CD14-positive monocyte (primary cell): ENCODE data around the gene ADAM8. TPM values are rescaled to one million over a fixed set of nuclear protein-coding genes. Genes with fewer than 3 reads are reported as not detected.

Source experiments
- DNase-seq, 3 donors: peaks; one replicate each; pipeline ENCODE4 v3.0.0-alpha.2; 2011 to 2022
- H2AFZ ChIP-seq: 2 replicates; pipeline ENCODE4 v1.6.0; 2012; ENCODE audit warnings: mild to moderate bottlenecking, low read depth, low read length, inconsistent platforms; ENCODE audit not compliant: insufficient read depth, poor library complexity, severe bottlenecking
- H3K27ac ChIP-seq, 2 donors: 1 replicate in 1 of 2; 2 replicates in 1 of 2; pipeline ENCODE4 v1.5.1; 2012 to 2013; ENCODE audit warnings: low read length in 2 of 2, control low read depth in 1 of 2, inconsistent platforms in 1 of 2, low read depth in 1 of 2, mild to moderate bottlenecking in 1 of 2
- H3K27me3 ChIP-seq, 2 donors: one replicate each; pipeline versions ENCODE4 v1.6.0 to v1.6.1; 2011 to 2013; ENCODE audit warnings: low read length in 2 of 2; ENCODE audit not compliant: control insufficient read depth in 2 of 2, insufficient read depth in 2 of 2
- H3K36me3 ChIP-seq, 2 donors: replicated peaks in 1 of 2; 1 replicate in 1 of 2; 2 replicates in 1 of 2; pipeline versions ENCODE4 v1.5.1 to v1.6.1; 2012 to 2013; ENCODE audit warnings: low read length in 2 of 2, control low read depth in 1 of 2, inconsistent platforms in 1 of 2, mild to moderate bottlenecking in 1 of 2; ENCODE audit not compliant: insufficient read depth in 2 of 2, control insufficient read depth in 1 of 2
- H3K4me1 ChIP-seq, 2 donors: 1 replicate in 1 of 2; 2 replicates in 1 of 2; pipeline versions ENCODE4 v1.5.1 to v1.6.1; 2012 to 2013; ENCODE audit warnings: low read length in 2 of 2, control low read depth in 1 of 2, inconsistent platforms in 1 of 2, mild to moderate bottlenecking in 1 of 2, moderate library complexity in 1 of 2; ENCODE audit not compliant: insufficient read depth in 2 of 2, control insufficient read depth in 1 of 2
- H3K4me2 ChIP-seq: replicated peaks from 2 replicates; pipeline ENCODE3; 2012; ENCODE audit warnings: low read length, moderate library complexity, mild to moderate bottlenecking; ENCODE audit not compliant: poor library complexity, severe bottlenecking; ENCODE audit errors: extremely low read depth
- H3K4me3 ChIP-seq, 3 experiments: fragments of 200-600 bp in 1 of 3; sonication (generic) in 1 of 3; replicated peaks in 1 of 3; 1 replicate in 2 of 3; 2 replicates in 1 of 3; pipeline ENCODE4 v1.5.1; 2011 to 2013; ENCODE audit warnings: low read length in 3 of 3, mild to moderate bottlenecking in 3 of 3, control low read depth in 2 of 3, low read depth in 2 of 3, inconsistent platforms in 1 of 3, moderate library complexity in 1 of 3
- H3K79me2 ChIP-seq: 2 replicates; pipeline ENCODE4 v1.6.0; 2012; ENCODE audit warnings: mild to moderate bottlenecking, control low read depth, inconsistent platforms, low read length, moderate library complexity; ENCODE audit not compliant: insufficient read depth
- H3K9ac ChIP-seq: 2 replicates; pipeline ENCODE4 v1.6.0; 2017; ENCODE audit warnings: low read length, mild to moderate bottlenecking; ENCODE audit not compliant: insufficient read depth, poor library complexity, severe bottlenecking
- H3K9me3 ChIP-seq, 2 donors: replicated peaks in 1 of 2; 1 replicate in 1 of 2; 2 replicates in 1 of 2; pipeline versions ENCODE4 v1.5.1 to v1.6.1; 2012 to 2013; ENCODE audit warnings: low read length in 2 of 2, control low read depth in 1 of 2; ENCODE audit not compliant: control insufficient read depth in 1 of 2, insufficient read depth in 1 of 2
- H4K20me1 ChIP-seq: 2 replicates; pipeline ENCODE4 v1.6.0; 2012; ENCODE audit warnings: mild to moderate bottlenecking, low read length, control low read depth, moderate library complexity; ENCODE audit not compliant: insufficient read depth
- H3K27ac Mint-ChIP-seq, 7 donors: one replicate each; pipeline ENCODE4 v1.8.0; 2020; ENCODE audit warnings: mild to moderate bottlenecking in 7 of 7, mixed read lengths in 7 of 7, moderate library complexity in 6 of 7, inconsistent platforms in 2 of 7
- H3K27me3 Mint-ChIP-seq, 3 donors: one replicate each; pipeline ENCODE4 v1.8.0; 2021 to 2022; ENCODE audit warnings: low read depth in 3 of 3, mild to moderate bottlenecking in 3 of 3, mixed read lengths in 3 of 3, moderate library complexity in 3 of 3, inconsistent platforms in 1 of 3
- H3K36me3 Mint-ChIP-seq, 2 donors: one replicate each; pipeline ENCODE4 v1.8.0; 2020; ENCODE audit warnings: mixed read lengths in 2 of 2, inconsistent platforms in 1 of 2, mild to moderate bottlenecking in 1 of 2
- H3K4me1 Mint-ChIP-seq: one replicate; pipeline ENCODE4 v1.8.0; 2020; ENCODE audit warnings: mild to moderate bottlenecking, mixed read lengths
- H3K4me3 Mint-ChIP-seq, 2 donors: one replicate each; pipeline ENCODE4 v1.8.0; 2020; ENCODE audit warnings: mild to moderate bottlenecking in 2 of 2, mixed read lengths in 2 of 2, moderate library complexity in 1 of 2
- H3K9me3 Mint-ChIP-seq, 7 donors: one replicate each; pipeline ENCODE4 v1.8.0; 2020 to 2022; ENCODE audit warnings: mixed read lengths in 7 of 7, mild to moderate bottlenecking in 6 of 7, moderate library complexity in 6 of 7, inconsistent platforms in 2 of 7
- WGBS: methylation state at CpG from one replicate; pipeline ENCODE4 v1.1.5; 2013; ENCODE audit warnings: missing lambda C conversion rate; ENCODE audit not compliant: insufficient coverage; 5-methylcytosine and 5-hydroxymethylcytosine counted together
- intact Hi-C, 2 donors: fragments of 100-400 bp; cut with micrococcal nuclease; formaldehyde crosslinking; loops; one replicate each; pipeline versions ENCODE4 v1.15.0 to v1.15.1; 2023
- polyA plus RNA-seq, 3 donors: library from polyadenylated mRNA; depleted of rRNA in 1 of 3; unstranded in 2 of 3; stranded (reverse) in 1 of 3; fragments of 300-500 nt in 2 of 3; fragments of >200 nt in 1 of 3; fragmentation: Illumina TruSeq in 2 of 3; gene quantifications; 1 replicate in 2 of 3; 2 replicates in 1 of 3; pipeline ENCODE4 v1.2.3, GENCODE V29; 2012 to 2021
- TF ChIP-seq, protein P1 (sequence below): fragments of 200-600 bp; IDR thresholded peaks from one replicate; pipeline ENCODE4 v1.8.0; 2022; ENCODE audit warnings: antibody characterized with exemption, mild to moderate bottlenecking

ADAM8 gene
- polyA plus RNA-seq, 3 donors = 32.7 to 228 (median 72.8) TPM

DNA sequence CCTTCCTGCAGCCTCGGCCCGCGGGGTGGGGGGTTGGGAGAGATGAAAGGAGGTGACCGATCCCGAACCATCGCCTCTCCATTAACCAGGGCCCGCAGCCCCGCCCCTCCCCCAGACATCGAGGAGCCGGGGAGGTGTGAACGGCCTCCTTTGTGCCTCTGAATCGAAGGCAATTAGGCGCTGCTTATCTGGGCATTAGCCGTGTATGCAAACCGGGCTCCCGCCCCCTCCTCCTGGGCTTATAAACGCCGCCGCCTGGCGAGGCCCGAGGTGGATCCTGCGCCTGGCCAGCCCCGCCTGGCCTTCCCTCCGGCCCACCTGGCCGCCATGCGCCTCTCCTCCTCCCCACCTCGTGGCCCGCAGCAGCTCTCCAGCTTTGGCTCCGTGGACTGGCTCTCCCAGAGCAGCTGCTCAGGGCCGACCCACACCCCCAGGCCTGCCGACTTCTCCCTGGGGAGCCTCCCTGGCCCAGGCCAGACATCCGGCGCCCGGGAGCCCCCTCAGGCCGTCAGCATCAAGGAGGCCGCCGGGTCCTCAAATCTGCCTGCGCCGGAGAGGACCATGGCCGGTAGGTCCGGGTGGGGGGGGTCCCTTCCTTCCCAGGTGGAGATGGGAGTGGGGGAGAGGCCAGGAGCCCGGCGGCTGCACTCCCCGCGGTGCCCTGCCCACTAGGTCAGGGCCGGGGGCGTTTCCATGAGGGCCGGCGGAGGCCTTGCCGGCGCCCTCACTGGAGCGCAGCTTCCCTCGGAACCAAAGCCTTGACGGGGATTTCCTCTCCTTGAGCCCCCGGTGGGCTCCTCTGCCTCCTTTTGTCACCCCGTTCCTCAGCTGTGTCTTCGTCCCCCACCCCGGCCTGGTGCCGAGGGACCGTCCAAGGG, 38.8 kb downstream of the ADAM8 start, which contains the start of gene VENTX:
TSS of gene VENTX (plus strand) at position 268 of the 878 bp plus-strand sequence. CDS start at position 328, 60 bp downstream.
- Histone ChIP-seq H2AFZ (peak within 1 kb of the TSS; percentile 74), H3K4me1 (peaks cover 64 to 71% of the 10 kb centered on the region in 2 donors), H3K9me3 (no peaks in the 10 kb centered on the region), H3K4me2 (peak within 1 kb of the TSS; percentile 74), H4K20me1 (peaks cover 6% of the 10 kb centered on the region), H3K36me3 (no peaks in the 10 kb centered on the region), H3K9ac (peak within 1 kb of the TSS; percentile 87), H3K4me3 (peak within 1 kb of the TSS; percentile 40 to 76 (median 55)), H3K27ac (peak within 1 kb of the TSS in 1 of 2 donors; percentile 89), H3K27me3 (peaks cover 3 to 55% of the 10 kb centered on the region in 2 donors), H3K79me2 (no peaks in the 10 kb centered on the region)
- WGBS = 51% methylated on average over 41 of the region's 60 CpGs
- Mint-ChIP-seq H3K4me1 (peaks cover 32% of the 10 kb centered on the region), H3K36me3 (peaks cover 9 to 13% of the 10 kb centered on the region in 2 donors), H3K4me3 (peak within 1 kb of the TSS; percentile 73 to 82), H3K9me3 (peaks cover 0 to 6% (median 4%) of the 10 kb centered on the region in 7 donors), H3K27ac (peak within 1 kb of the TSS in 3 of 7 donors; percentile 57 to 71 (median 61)), H3K27me3 (peaks cover 33 to 78% (median 57%) of the 10 kb centered on the region in 3 donors)
- intact Hi-C loops = loop anchor here (2.0 to 10.0 kb wide), 3 partner anchors 19 to 93 kb away; no protein-coding TSS in a partner anchor
- TF ChIP-seq, protein P1, sequence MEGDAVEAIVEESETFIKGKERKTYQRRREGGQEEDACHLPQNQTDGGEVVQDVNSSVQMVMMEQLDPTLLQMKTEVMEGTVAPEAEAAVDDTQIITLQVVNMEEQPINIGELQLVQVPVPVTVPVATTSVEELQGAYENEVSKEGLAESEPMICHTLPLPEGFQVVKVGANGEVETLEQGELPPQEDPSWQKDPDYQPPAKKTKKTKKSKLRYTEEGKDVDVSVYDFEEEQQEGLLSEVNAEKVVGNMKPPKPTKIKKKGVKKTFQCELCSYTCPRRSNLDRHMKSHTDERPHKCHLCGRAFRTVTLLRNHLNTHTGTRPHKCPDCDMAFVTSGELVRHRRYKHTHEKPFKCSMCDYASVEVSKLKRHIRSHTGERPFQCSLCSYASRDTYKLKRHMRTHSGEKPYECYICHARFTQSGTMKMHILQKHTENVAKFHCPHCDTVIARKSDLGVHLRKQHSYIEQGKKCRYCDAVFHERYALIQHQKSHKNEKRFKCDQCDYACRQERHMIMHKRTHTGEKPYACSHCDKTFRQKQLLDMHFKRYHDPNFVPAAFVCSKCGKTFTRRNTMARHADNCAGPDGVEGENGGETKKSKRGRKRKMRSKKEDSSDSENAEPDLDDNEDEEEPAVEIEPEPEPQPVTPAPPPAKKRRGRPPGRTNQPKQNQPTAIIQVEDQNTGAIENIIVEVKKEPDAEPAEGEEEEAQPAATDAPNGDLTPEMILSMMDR = no peak
- no peak for DNase-seq

DNA sequence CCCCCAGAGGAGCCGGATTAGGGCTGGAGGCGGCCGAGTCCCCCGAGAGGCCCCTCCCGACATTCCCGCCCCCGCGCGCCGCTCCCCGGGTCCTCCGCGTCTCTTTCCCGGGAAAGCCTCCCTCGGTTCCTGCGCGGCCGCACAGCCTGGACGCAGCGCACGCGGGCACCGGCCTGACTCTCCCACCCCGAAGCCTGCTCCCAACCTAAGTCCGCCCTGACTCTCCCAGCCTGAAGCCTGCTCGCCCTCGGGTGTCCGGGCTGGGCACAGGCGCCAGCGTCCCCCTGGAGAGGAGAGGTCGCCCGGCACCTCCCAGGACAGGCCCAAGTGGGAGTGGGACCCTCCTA, 39.5 kb downstream of the ADAM8 start:
- H3K4me3 ChIP-seq = peak overlapping the region; percentile 40 to 76 (median 55)
- Mint-ChIP-seq H3K4me3 (peak overlapping the region; percentile 73 to 79), H3K27me3 (peaks cover 35 to 78% (median 57%) of the 10 kb centered on the region in 3 donors), H3K27ac (peak overlapping the region in 3 of 7 donors; percentile 57 to 71 (median 61)), H3K9me3 (peaks cover 2 to 13% (median 9%) of the 10 kb centered on the region in 7 donors), H3K4me1 (peaks cover 30% of the 10 kb centered on the region), H3K36me3 (peaks cover 7 to 13% of the 10 kb centered on the region in 2 donors)
- peaks cover 3 to 56% of the 10 kb centered on the region in 2 donors for H3K27me3 ChIP-seq
- TF ChIP-seq, protein P1 = no peak
- peak overlapping the region; percentile 87 for H3K9ac ChIP-seq
- no peaks in the 10 kb centered on the region for H3K79me2 ChIP-seq
- H3K4me2 ChIP-seq = peak overlapping the region; percentile 74
- peaks cover 64 to 69% of the 10 kb centered on the region in 2 donors for H3K4me1 ChIP-seq
- H3K27ac ChIP-seq = no peak overlapping the region
- peak overlapping the region; percentile 74 for H2AFZ ChIP-seq
- no peak for DNase-seq
- peaks cover 6% of the 10 kb centered on the region for H4K20me1 ChIP-seq
- intact Hi-C loops = loop anchor here (2.0 to 10.0 kb wide), 3 partner anchors 20 to 92 kb away; no protein-coding TSS in a partner anchor
- H3K9me3 ChIP-seq = peaks cover 0 to 3% of the 10 kb centered on the region in 2 donors
- WGBS = 8% methylated on average over 30 of the region's 32 CpGs
- H3K36me3 ChIP-seq = no peaks in the 10 kb centered on the region
